Posterior vena cava (tissue), 2 donors: Measurements from ENCODE around the gene NPBWR2. TPM values are rescaled to one million over a fixed set of nuclear protein-coding genes. Genes with fewer than 3 reads are reported as not detected.

Experiments
- DNase-seq: peaks from one replicate; pipeline ENCODE4 v3.0.0-alpha.2; 2020; ENCODE audit warnings: low spot score
- intact Hi-C, 2 donors: fragments of 100-400 bp; cut with DNase I; formaldehyde crosslinking; loops; one replicate each; pipeline versions ENCODE4 v1.14.1 to v1.14.2; 2022 to 2023
- microRNA-seq, 2 donors: library from miRNA; unstranded; fragments of <30 nt; microRNA quantifications; one replicate each; pipeline ENCODE4 v1.2.0, GENCODE V29; 2020 to 2021; ENCODE audit warnings: borderline microRNAs expressed in 2 of 2
- total RNA-seq, 2 donors: library from RNA; stranded (reverse); fragmentation: NEBNext Ultra II Directional; extraction: Animal tissue kit (Norgen Biotek cat#: 25700); gene quantifications; one replicate each; pipeline ENCODE4 v1.2.1, GENCODE V29; 2021
- donor health status: DM: yes; HTN: yes; CAD: no.
- donor health status: DM: yes; HTN: yes; CAD: no.

The NPBWR2 gene
- total RNA-seq, 2 donors from 2014 or later, result not detected

DNA sequence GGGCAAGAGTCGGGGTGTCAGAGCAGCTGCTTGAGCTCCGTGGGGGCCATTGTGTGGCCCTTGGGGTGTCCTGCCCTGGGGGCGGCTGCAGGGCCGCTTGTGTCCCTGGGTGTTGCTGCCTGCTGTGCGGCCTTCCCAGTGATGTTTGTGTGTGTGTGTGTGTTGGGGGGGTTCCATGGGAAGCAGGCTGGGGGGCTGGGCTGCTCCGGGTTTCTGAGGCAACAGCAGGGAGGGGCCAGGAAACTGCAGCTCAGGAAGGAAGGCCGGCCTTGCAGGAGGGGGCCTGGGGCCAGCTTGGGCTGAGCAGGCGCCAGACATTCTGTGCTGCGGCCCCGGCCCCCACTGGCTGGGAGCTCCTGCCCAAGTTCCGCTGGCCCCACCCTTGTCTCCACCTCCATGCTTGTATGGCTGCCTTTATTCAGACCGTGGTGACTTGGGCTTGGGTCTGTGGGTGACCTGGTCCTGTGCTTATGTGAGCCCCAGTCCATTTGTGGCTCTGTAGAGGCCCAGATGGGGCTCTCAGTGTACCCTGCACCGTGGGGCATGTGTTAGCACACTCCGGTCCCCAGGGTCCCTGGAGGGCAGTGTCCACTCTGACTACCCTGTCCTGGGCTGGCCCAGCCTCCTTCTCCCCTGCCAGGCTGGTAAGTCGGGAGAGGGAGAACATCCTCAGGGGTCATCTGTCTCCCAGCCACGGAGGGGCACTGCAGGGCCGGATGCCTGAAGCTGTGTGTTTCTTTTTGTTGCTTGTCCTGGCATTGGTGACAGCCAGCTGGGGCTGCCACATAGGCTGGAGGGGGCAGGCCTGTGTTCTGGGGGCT lies 53.3 kb downstream of the NPBWR2 start:
- intact Hi-C loops, result no loop called here
- no peak for DNase-seq

Small RNA genes within 50 kb of the gene (microRNA-seq; reads per million reads assigned to microRNA genes)
- 0 to 0.97 reads per million in 2 donors for gene MIR6813

Other genes starting within 250 kb of the NPBWR2 start
- not detected for gene ABHD16B, start 246.1 kb downstream of the NPBWR2 start, total RNA-seq
- 100 to 1,000 TPM; 113 to 132 TPM for gene TPD52L2, start 242.3 kb downstream of the NPBWR2 start, total RNA-seq
- 10 to 100 TPM; 31.1 to 31.7 TPM for gene DNAJC5, start 212.4 kb downstream of the NPBWR2 start, total RNA-seq
- gene UCKL1, start 151.1 kb downstream of the NPBWR2 start, total RNA-seq, result 10 to 100 TPM; 20.8 to 22.0 TPM
- 10 to 100 TPM in 1 of 2 donors, 1 to 10 TPM in 1; 9.4 to 11.2 TPM for gene ZNF512B, start 137.6 kb downstream of the NPBWR2 start, total RNA-seq
- gene SAMD10, start 127.9 kb downstream of the NPBWR2 start, total RNA-seq, result 1 to 10 TPM; 1.1 to 1.5 TPM
- gene PRPF6, start 126.4 kb downstream of the NPBWR2 start, total RNA-seq, result 10 to 100 TPM; 44.3 to 44.8 TPM
- under 1 TPM; 0.76 to 0.83 TPM for gene C20orf204, start 71.4 kb downstream of the NPBWR2 start, total RNA-seq
- 10 to 100 TPM; 40.8 to 47.6 TPM for gene SOX18, start 57.9 kb downstream of the NPBWR2 start, total RNA-seq
- 10 to 100 TPM; 39.5 to 41.3 TPM for gene TCEA2, start 44.4 kb downstream of the NPBWR2 start, total RNA-seq
- 10 to 100 TPM; 18.0 to 19.1 TPM for gene RGS19, start 28.0 kb downstream of the NPBWR2 start, total RNA-seq
- 1 to 10 TPM in 1 of 2 donors, under 1 TPM in 1; 0.76 to 1.4 TPM for gene OPRL1, start 27.5 kb downstream of the NPBWR2 start, total RNA-seq
- gene LKAAEAR1, start 23.2 kb downstream of the NPBWR2 start, total RNA-seq, result not detected
- gene MYT1, start 56.9 kb upstream of the NPBWR2 start, total RNA-seq, result not detected
- gene PCMTD2, start 148.2 kb upstream of the NPBWR2 start, total RNA-seq, result 10 to 100 TPM; 25.1 to 27.0 TPM